Subcutaneous adipose tissue (tissue), 4 donors: ENCODE data around the gene TMEM51. TPM values are rescaled to one million over a fixed set of nuclear protein-coding genes. Genes with fewer than 3 reads are reported as not detected.

ENCODE experiments used
- total RNA-seq, 4 donors: library from RNA; depleted of rRNA; stranded (reverse); fragments of >200 nt; gene quantifications; one replicate each; pipeline ENCODE4 v1.1.0, GENCODE V29; 2016
- TF ChIP-seq, protein P1 (sequence below): fragments of 450-650 bp; IDR thresholded peaks from one replicate; pipeline ENCODE4 v1.5.1; 2016; ENCODE audit warnings: low read depth, mild to moderate bottlenecking, control low read depth, antibody characterized with exemption, moderate library complexity

The TMEM51 gene
- total RNA-seq, 4 donors from 2014 or later: 0.94 to 8.5 (median 1.1) TPM

DNA sequence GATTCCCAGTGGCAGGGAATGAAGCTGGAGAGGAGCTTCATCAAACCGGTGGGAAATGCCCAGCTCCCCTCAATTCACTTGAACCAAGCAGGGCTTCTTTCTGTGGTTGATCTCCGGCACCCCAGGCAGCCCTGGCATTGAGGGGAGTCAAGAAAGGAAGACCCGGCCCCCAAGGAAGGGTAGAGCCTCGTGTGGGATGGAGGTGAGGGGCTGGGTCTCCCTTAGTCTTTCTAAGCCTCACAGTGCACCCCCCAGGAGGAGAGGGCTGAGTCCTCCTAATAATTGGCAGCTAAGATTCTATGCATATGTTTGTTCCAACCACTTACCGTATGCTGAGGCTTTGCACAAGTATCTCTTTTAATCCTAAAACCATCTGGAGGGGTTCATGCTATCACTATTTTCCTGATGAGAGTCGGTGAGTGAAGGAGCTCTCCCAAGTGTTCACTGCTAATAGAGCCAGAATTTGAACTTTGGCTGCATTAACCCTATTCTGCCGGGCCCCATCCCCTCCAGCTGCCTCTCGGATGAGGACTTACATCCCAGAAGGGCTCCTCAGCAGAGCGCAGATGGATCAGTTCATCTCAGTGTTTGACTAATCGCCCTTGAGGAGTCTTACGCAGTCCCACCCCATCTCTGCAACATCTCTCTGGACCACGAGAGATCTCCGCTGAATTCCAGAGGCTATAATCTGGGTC lies 33.1 kb upstream of the TMEM51 start:
- TF ChIP-seq, protein P1, sequence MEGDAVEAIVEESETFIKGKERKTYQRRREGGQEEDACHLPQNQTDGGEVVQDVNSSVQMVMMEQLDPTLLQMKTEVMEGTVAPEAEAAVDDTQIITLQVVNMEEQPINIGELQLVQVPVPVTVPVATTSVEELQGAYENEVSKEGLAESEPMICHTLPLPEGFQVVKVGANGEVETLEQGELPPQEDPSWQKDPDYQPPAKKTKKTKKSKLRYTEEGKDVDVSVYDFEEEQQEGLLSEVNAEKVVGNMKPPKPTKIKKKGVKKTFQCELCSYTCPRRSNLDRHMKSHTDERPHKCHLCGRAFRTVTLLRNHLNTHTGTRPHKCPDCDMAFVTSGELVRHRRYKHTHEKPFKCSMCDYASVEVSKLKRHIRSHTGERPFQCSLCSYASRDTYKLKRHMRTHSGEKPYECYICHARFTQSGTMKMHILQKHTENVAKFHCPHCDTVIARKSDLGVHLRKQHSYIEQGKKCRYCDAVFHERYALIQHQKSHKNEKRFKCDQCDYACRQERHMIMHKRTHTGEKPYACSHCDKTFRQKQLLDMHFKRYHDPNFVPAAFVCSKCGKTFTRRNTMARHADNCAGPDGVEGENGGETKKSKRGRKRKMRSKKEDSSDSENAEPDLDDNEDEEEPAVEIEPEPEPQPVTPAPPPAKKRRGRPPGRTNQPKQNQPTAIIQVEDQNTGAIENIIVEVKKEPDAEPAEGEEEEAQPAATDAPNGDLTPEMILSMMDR: no peak

DNA sequence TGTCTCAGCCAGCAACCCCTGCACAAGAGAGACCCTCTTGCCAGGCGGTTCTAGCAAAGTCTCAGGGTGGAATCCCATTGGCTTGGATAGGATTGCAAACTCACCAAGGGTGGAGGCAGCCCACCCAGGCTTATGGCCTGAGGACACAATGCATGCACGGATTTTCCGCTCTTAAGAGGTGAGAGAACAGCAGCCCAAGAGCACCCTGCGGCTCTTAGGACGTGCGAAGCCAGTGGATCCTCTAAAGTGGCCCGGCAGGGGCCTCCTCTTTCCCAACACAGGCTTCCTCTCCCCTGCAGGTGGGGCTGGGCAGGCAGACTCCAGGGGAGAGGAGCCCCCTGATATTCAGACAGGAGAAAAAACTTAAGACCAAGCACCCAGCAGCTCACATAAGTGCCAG lies 31.2 kb upstream of the TMEM51 start:
- TF ChIP-seq, protein P1: no peak

DNA sequence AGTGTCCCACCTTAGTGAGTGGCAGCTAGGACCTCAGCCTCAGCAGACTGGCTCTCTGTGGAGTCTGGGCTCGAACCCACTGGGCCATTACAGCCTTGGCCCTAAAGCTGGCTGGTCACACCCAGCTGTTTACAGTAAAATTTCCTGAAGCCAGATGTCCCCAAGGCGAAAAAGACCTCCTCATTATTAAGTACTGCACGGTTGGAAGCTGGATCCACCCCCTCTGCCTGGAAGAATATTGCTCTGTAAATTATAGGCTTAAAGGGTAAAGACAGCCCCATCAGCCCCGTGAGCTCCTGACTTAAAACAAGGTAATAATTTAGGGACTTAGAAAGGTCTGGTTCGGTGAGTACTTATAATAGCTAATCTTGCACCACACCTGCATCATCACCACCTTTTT lies 30.3 kb upstream of the TMEM51 start:
- TF ChIP-seq, protein P1: no peak

DNA sequence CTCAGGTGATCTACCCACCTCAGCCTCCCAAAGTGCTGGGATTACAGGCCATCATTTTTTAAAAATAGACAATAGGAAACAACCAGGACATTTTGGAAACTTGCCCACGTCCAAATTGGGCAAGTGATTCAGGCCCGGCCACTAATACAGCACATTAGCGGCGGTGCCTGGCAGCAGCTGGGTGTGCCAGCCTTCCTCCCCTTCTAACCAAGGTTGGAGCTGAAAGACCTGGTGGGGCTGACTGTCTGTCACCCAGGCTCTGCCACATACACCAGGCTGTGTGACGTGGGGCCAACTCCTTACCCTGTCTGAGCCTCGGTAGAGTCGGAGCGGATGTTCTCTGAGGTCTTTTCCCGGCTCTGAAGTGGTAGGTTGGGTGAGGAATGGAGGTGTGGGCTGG lies 29.6 kb upstream of the TMEM51 start:
- TF ChIP-seq, protein P1: no peak

DNA sequence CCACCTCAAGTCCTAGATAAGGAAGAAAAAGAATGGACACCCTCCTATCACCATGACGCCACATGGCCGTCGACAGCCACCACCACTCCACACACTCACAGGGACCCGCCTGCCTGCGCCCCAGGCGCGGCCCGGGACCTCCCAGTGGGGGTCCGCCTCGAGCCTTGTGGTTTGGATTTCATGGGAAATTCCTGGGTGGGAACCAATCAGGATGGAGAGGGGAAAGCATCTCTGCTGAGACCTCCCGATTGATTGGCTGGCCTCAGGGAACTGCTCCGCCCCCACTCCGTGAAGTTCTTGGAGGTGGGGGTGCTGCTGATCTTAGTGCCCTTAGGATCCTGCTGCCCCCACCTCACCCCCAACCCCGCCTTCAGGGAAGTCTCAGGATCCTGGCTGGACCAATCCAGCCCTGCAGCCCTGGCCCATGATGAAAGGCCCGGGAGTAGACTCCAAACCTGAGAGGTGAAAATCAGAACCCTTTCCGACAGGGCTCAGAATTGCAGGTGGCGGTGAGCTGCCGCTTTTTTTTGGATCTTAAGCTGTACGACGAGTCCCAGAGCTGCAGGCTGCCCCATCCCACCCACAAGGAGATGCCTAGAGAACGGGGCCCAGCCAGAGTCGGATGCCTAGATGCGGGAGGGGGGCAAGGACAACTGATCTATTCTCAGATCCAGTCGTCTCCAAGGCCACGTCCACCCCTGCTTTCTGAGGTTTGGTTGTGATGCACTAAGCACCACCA lies 29.0 kb upstream of the TMEM51 start:
- TF ChIP-seq, protein P1: no peak

DNA sequence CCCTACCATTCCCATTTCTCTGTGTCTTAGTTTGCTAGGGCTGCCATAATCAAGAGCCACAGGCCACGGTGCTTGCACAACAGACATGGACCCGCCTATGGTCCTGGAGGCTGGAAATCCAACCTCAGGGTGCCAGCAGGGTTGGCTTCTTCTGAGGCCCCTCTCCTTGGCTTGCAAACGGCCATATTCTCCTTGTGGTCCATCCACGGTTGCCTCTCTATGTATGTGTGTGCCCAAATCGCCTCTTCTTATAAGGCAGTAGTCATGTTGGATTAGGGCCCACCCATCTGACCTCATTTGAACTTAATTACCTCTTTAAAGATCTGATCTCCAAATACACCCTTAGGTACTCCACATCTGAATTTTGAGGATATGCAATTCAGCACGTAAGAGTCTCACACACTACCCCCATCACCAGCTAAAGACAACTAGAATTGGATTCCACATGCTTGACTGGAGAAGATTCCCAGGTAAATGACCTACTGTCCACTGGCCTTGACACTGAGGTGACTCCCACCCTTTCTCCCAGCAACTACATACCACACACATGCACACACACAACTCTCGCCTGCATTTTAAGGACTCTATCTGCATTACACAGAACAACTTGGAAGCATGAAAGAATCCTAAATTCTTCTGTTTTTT lies 28.3 kb upstream of the TMEM51 start:
- TF ChIP-seq, protein P1: no peak

DNA sequence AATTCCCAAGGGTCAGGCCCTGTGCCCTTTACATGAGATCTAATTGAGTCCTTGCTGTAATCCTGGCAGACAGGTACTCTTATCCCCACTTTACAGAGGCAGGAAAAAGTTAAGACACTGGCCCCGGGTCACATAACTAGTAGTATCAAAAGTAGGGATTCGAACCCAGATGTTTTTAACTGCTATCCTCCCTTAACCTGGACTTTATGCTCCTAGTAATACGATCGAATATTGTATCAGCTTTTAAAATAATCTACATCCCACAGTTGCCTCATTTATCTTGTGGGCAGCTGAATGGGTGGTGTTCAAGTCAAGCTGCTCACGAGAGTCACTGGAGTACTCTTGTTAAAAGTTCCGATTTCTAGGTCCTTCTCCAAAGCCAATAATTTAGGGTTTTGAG lies 25.5 kb upstream of the TMEM51 start:
- TF ChIP-seq, protein P1: no peak
